ENCODE results near the gene EML4.

Gene EML4

DNA sequence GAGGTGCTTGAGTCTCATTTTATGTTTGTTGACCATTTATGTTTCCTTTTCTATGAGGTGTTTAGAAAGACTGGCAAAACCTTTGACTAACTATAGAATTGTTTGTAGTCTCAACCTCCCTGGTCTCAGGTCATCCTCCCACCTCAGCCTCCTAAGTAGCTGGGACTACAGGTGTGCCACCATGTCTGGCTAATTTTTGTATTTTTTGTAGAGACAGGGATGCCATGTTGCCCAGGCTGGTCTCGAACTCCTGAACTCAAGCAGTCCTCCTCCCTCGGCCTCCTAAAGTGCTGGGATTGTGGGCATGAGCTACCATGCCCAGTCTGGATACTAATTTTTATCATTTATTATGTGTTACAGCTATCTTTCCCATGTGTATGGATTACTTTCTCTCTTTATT, 67.8 kb downstream of the EML4 start:
- FAIRE-seq: no peak
- no peak for DNase-seq (ENCODE audit: insufficient read length, low spot score)
- no peak for TF ChIP-seq CTCF (IDR thresholded peaks at IDR 0.05; ENCODE audit: insufficient read depth, missing control alignments)

DNA sequence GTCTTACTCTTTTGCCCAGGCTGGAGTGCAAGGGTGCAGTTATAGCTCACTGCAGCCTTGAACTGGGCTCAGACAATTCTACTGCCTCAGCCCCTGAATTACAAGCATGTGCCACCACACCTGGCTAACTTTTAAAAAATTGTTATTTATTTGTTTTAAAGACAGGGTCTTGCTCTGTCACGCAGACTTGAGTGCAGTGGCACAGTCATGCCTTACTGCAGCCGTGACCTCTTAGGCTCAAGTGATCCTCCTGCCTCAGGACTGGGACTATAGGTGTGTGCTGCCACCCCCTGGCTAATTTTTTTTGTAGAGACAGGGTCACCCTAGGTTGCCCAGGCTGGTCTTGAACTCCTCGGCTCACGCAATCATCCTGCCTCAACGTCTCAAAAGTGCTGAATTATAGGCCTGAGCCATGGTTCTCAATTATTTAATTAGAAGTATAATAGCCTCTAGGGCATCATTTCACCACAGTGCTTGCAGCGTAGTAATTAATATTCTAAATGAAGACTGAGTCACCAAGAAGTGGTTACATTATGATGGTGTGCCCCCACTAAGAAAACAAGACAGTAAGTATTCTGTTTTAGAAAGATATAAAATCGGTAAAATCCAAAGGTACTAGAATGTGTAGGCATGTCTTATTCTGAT, 69.6 kb downstream of the EML4 start:
- no peak for DNase-seq (ENCODE audit: insufficient read length, low spot score)
- no peak for FAIRE-seq
- peak; percentile 44 for TF ChIP-seq CTCF (IDR thresholded peaks at IDR 0.05; ENCODE audit: insufficient read depth, missing control alignments)

DNA sequence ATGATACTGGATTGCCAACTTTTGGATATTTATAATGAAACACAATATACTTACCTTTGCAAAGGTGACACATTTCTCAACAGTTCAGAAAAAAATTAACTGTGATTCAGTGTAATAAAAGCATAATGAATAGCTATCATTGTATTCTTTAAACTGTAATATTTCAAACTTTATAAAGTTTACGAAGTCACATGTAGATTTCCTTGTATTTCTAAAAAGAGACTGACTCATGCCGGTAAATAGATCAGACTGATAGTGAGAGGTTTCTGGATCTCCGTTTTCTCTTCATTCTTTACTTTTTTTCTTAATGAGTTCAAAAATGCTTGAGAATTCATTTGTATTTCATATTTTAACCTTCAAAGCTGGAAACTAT, 70.1 kb downstream of the EML4 start:
- no peak for TF ChIP-seq CTCF (IDR thresholded peaks at IDR 0.05; ENCODE audit: insufficient read depth, missing control alignments)
- FAIRE-seq (no peak), DNase-seq (ENCODE audit: insufficient read length, low spot score) (no peak)

GRCh38 chr2:42239811-42240210, 70.7 kb downstream of the EML4 start:
- no peak for TF ChIP-seq CTCF (IDR thresholded peaks at IDR 0.05; ENCODE audit: insufficient read depth, missing control alignments)
- FAIRE-seq: no peak
- DNase-seq (ENCODE audit: insufficient read length, low spot score): no peak

GRCh38 chr2:42241517-42241916, 72.4 kb downstream of the EML4 start:
- TF ChIP-seq CTCF (IDR thresholded peaks at IDR 0.05; ENCODE audit: insufficient read depth, missing control alignments): no peak
- FAIRE-seq: no peak
- no peak for DNase-seq (ENCODE audit: insufficient read length, low spot score)

DNA sequence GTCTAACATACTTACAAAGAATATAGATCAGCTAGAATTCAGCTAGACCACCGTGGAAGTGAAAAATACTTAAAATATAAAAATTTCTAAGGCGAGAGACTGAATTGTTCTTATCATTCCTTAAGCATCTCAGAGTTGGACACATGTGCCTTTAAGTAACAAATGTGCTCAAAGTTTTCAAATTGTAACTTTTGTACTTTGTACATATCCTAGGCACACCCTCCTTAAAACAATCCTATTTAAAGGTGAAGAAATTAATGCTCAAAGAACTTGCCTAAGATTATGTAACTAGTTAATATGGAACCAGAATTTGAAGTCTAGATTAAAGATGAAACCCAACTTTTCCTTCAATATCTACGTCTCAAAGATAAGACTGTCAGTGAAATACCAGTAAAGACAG, 74.1 kb downstream of the EML4 start:
- TF ChIP-seq CTCF (IDR thresholded peaks at IDR 0.05; ENCODE audit: insufficient read depth, missing control alignments): no peak
- FAIRE-seq (no peak), DNase-seq (ENCODE audit: insufficient read length, low spot score) (no peak)

DNA sequence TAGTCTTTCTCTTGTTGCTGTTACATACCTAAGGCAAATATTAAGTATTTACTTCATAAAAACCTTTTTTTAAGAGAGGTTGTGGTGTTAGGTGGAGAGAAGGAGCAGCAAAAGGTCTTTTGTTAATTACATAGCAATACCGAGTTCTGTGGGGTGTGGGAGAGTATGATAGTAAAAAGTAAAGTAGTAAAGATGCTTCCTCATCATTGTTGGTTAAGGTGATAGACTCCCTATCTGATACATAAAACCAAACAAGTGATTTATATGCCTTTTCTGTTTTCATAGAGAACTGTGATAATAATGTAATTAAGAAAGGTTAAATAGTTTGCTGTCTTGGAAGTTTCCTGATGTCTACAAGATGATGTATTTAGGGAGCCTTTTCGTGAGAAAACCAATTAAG, 75.4 kb downstream of the EML4 start:
- FAIRE-seq (no peak), DNase-seq (ENCODE audit: insufficient read length, low spot score) (no peak)
- TF ChIP-seq CTCF (IDR thresholded peaks at IDR 0.05; ENCODE audit: insufficient read depth, missing control alignments): no peak
